Neural cell (in vitro differentiated cells): ENCODE data around the gene OTUB2.

ENCODE experiments used
- CTCF ChIP-seq: fragments of 450-650 bp; IDR thresholded peaks from 2 replicates; pipeline ENCODE4 v1.5.1; 2014; ENCODE audit warnings: antibody characterized with exemption, mild to moderate bottlenecking, moderate library complexity; ENCODE audit not compliant: poor library complexity, severe bottlenecking
- RAD21 ChIP-seq: fragments of 450-650 bp; conservative IDR thresholded peaks from 2 replicates; pipeline ENCODE4 v1.6.1; 2014; ENCODE audit warnings: antibody characterized with exemption, mild to moderate bottlenecking, moderate library complexity
- REST ChIP-seq: IDR thresholded peaks from 2 replicates; pipeline ENCODE4 v1.6.1; 2012; ENCODE audit warnings: borderline replicate concordance
- TAF1 ChIP-seq: IDR thresholded peaks from 2 replicates; pipeline ENCODE4 v1.6.1; 2012; ENCODE audit warnings: low read depth

- TF ChIP-seq RAD21, result no peak
- TF ChIP-seq CTCF, result no peak
- TF ChIP-seq REST, result no peak
- TF ChIP-seq TAF1, result no peak
These were observed 17.1 kb downstream of the OTUB2 start for GRCh38 chr14:94043111-94043755.
